Ishikawa (cell line): ENCODE results near the gene IDH3A.

Experiments used
- CEBPB ChIP-seq: IDR thresholded peaks from 2 replicates; pipeline ENCODE4 v1.6.1; 2012
- CREB1 ChIP-seq: IDR thresholded peaks from 2 replicates; pipeline ENCODE4 v1.6.1; 2012; ENCODE audit warnings: low read depth
- EGR1 ChIP-seq: IDR thresholded peaks from 2 replicates; pipeline ENCODE4 v1.6.1; 2012
- EP300 ChIP-seq: IDR thresholded peaks from 2 replicates; pipeline ENCODE4 v1.6.1; 2012; ENCODE audit warnings: borderline replicate concordance
- FOXM1 ChIP-seq: IDR thresholded peaks from 2 replicates; pipeline ENCODE4 v1.6.1; 2012; ENCODE audit warnings: low read depth, borderline replicate concordance
- MAX ChIP-seq: IDR thresholded peaks from 2 replicates; pipeline ENCODE4 v1.6.1; 2012
- NFIC ChIP-seq: IDR thresholded peaks from 2 replicates; pipeline ENCODE4 v1.6.1; 2012
- RAD21 ChIP-seq: IDR thresholded peaks from 2 replicates; pipeline ENCODE4 v1.6.1; 2012; ENCODE audit warnings: low read depth
- REST ChIP-seq: IDR thresholded peaks from 2 replicates; pipeline ENCODE4 v1.6.1; 2012; ENCODE audit warnings: low read depth, mild to moderate bottlenecking
- TAF1 ChIP-seq: IDR thresholded peaks from 2 replicates; pipeline ENCODE4 v1.6.1; 2012; ENCODE audit warnings: low read depth, mild to moderate bottlenecking
- TCF12 ChIP-seq: IDR thresholded peaks from 2 replicates; pipeline ENCODE4 v1.6.1; 2012; ENCODE audit warnings: low read depth
- TEAD4 ChIP-seq: IDR thresholded peaks from 2 replicates; pipeline ENCODE4 v1.6.1; 2012
- USF1 ChIP-seq: IDR thresholded peaks from 2 replicates; pipeline ENCODE4 v1.6.1; 2012
- YY1 ChIP-seq: IDR thresholded peaks from 2 replicates; pipeline ENCODE4 v1.6.1; 2012; ENCODE audit warnings: low read depth
- ZBTB7A ChIP-seq: IDR thresholded peaks from 2 replicates; pipeline ENCODE4 v1.6.1; 2012; ENCODE audit warnings: low read depth

Gene IDH3A

DNA sequence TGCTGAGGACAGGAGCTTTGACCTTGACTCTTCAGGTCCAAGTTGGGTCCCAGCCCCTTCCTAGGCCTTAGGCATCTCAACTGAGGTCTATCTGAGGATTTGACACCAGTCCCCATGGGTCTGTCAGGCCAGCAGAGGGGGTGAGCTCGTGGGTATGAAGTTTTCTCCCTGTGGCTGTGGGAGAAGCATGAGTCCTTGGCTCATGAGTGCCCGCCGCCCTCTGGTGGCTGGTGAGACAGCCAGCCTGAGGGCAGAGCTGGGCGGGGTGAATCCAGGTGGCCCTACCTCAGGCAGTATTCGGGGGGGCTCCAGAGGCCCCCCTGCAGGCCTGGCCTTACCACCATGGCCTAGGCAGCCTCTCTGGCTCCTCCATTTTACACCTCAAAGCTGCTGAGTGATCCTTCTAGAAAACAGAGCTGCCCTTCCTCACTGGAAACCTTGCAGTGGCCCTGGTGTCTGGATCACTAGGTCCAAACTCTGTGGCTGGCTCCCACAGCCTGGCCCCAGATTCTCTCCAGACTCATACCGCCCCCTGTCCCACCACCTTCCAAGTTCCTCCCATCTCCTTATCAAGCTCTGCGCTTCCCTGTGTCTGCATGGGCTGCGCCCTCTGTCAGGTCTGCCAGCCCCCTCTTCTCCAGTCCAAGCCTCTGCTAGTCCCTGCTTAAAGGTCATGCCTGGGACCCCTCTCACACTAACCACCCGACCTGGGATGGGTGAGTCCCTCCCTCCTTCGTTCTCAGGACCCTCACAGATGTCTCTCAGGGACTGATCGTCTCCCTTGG is 40.7 kb upstream of the IDH3A start:
- TF ChIP-seq TAF1 (0 out of 2 replicates have a peak, but pooled peaks have one; percentile 25), RAD21 (peak; percentile 94), FOXM1 (no peak), TEAD4 (no peak), ZBTB7A (peak; percentile 49; the same call in 1 of the 2 replicates)

DNA sequence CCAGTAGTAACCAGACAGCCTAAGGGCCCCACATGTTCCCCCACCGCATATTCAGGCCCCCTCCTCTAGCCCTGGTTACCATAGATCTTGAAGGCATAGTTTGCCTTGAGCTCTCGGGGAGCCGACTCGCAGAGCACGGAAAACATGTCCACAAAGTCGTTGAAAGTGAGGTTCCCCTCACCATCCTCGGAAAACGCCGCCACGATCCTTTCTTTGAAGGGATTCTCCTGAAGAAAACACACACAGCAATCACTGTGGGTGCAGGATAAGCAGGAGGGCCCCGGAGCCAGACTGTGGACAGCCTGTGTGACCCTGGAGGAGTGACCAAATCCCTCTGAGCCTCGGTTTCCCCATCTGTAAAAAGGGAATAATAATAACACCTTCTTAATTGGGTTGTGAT is 40.0 kb upstream of the IDH3A start:
- TF ChIP-seq CREB1 (no peak), TEAD4 (no peak), EGR1 (no peak), CEBPB (no peak), RAD21 (no peak), YY1 (no peak), TCF12 (no peak), FOXM1 (no peak), EP300 (no peak), TAF1 (no peak)

DNA sequence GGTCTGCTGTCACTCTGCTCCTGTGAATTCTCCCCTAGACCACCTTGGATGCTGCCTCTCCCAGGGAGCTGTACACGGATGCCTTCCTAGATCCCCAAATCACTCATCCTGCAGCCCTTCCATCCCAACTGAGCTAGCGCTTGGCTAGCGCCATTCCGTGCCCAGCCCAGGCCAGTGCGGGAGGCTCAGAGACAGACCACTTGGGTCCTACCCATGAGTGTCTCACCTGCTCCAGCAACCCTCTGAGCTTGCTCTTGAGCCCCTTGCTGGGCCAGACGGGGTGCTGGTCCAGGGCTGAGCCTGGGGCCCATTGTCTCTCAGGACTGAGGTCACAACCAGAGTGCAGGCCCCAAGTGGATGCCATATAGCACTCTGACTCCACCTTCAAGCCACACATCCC is 39.1 kb upstream of the IDH3A start:
- TF ChIP-seq YY1 = no peak

DNA sequence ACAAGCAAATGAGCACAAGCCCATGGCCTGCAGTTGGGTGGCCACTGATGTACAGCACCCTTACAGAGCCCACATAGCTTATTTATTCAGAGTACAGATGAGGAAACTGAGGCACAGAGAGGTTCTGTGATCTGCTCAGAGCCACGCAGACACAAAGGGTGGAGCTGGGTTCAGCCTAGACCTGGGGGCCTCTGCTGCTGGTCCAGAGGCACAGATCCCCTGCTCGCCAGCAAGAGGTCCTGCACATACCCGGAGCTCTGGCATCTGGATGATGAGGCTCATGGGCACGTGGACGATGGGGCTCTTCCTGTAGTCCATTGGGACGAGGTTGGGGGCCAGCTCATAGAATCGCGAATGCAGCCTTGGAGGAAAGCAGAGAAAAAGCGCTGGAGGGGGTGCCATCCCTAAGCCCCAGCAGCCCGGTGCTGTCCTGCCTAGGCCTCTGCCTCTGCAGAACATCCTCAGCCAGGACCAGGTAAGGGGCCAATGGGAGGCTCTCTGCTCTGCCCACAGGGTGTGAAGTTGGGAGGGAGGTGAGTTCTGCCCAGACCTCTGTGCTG is 38.2 kb upstream of the IDH3A start:
- TF ChIP-seq TCF12 = no peak
- TF ChIP-seq NFIC = no peak
- no peak for TF ChIP-seq YY1
- TF ChIP-seq CEBPB = no peak
- no peak for TF ChIP-seq CREB1

- TF ChIP-seq NFIC (no peak), USF1 (no peak), TCF12 (no peak), TEAD4 (no peak), EGR1 (no peak), CREB1 (no peak), TAF1 (no peak), CEBPB (no peak), ZBTB7A (no peak), YY1 (no peak), REST (no peak), EP300 (no peak), FOXM1 (no peak), RAD21 (no peak), MAX (no peak)
Measured at GRCh38 chr15:78111788-78112187, 37.4 kb upstream of the IDH3A start.

GRCh38 chr15:78112551-78112950 is 36.6 kb upstream of the IDH3A start:
- TF ChIP-seq EGR1 (no peak), FOXM1 (no peak), CREB1 (no peak), TCF12 (no peak), USF1 (no peak), EP300 (no peak), YY1 (no peak), REST (no peak), MAX (no peak), NFIC (no peak), RAD21 (no peak), TAF1 (no peak), CEBPB (no peak), ZBTB7A (no peak)
